ENCODE data around the gene NBPF1. TPM values are rescaled to one million over a fixed set of nuclear protein-coding genes. Genes with fewer than 3 reads are reported as not detected.
A peak's percentile ranks its signal among the peaks of the same experiment; 100 is the strongest.
"Not testable (repeated sequence)": the region's sequence is repeated elsewhere in the genome, so short reads cannot be mapped to it uniquely, and the experiment has no call there.

The NBPF1 gene
- total and polyA plus RNA-seq, 9 of the 15 experiments (the other 6 are each of a cell fraction or from before 2014, with no cell fraction given): 5.2 to 42.6 (median 24.1) TPM

DNA sequence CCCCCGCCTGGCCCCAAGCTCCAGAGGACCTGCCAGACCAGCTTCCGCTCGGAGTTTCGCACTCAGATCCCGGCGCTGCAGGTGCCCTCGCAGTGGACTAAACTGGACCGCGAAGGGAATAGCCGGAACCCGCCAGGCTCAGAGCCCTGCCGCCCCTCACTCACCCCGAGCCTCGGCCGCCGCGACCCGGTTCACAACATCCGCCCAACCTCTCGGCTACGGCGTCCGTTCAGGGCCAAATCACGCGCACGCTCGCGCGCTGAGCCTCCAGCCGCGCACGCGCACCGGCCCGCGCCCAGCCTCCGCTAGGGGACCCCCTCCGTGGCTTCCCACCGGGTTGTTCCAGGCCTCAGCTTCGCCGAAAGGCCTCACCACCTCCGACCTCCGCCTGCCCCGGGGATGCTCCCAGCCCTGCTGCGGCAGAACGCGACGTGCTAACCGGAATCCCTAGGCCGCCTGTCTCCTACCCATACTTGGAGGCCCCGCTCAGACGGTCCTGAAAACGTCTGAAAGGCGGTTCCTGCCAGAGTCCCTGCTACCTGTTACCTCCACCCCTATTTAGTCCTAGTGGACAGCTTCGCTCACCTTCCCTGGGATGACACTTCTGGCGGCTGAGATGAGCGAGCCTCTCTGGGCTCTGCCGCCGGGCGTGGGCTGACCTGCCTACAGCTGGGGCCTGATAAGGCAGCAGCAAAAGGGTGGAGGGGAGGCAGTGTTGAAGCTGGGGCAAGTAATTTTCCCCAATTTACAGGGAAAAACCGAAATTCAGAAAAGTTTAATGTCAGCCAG lies 31.3 kb upstream of the NBPF1 start (continued):
- TF ChIP-seq, protein P1, sequence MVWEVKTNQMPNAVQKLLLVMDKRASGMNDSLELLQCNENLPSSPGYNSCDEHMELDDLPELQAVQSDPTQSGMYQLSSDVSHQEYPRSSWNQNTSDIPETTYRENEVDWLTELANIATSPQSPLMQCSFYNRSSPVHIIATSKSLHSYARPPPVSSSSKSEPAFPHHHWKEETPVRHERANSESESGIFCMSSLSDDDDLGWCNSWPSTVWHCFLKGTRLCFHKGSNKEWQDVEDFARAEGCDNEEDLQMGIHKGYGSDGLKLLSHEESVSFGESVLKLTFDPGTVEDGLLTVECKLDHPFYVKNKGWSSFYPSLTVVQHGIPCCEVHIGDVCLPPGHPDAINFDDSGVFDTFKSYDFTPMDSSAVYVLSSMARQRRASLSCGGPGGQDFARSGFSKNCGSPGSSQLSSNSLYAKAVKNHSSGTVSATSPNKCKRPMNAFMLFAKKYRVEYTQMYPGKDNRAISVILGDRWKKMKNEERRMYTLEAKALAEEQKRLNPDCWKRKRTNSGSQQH (CRISPR knock-in tag; IDR thresholded peaks at IDR 0.05): peak; percentile 75; the same call in 1 of the 2 replicates
- TF ChIP-seq, protein P2, sequence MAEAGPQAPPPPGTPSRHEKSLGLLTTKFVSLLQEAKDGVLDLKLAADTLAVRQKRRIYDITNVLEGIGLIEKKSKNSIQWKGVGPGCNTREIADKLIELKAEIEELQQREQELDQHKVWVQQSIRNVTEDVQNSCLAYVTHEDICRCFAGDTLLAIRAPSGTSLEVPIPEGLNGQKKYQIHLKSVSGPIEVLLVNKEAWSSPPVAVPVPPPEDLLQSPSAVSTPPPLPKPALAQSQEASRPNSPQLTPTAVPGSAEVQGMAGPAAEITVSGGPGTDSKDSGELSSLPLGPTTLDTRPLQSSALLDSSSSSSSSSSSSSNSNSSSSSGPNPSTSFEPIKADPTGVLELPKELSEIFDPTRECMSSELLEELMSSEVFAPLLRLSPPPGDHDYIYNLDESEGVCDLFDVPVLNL (CRISPR knock-in tag; IDR thresholded peaks at IDR 0.05; ENCODE audit: low read depth): peak; percentile 90; the same call in 1 of the 2 replicates
- TF ChIP-seq NFIC (IDR thresholded peaks at IDR 0.05) (peak; percentile 70), MAFK (IDR thresholded peaks at IDR 0.05; ENCODE audit: low read length) (peak; percentile 12), MTA1 (IDR thresholded peaks at IDR 0.05; ENCODE audit: borderline replicate concordance) (0 out of 2 replicates have a peak, but pooled peaks have one; percentile 42), ZNF41 (CRISPR knock-in tag; conservative IDR thresholded peaks at IDR 0.05) (peak; percentile 78), ZBTB7A (IDR thresholded peaks at IDR 0.05; ENCODE audit: borderline replicate concordance, control insufficient read depth, low read depth, low read length) (peak; percentile 99), NR1H2 (CRISPR knock-in tag; IDR thresholded peaks at IDR 0.05) (peak; percentile 97; the same call in 1 of the 2 replicates), HNRNPK (IDR thresholded peaks at IDR 0.05; ENCODE audit: low read depth, low read length, poor library complexity, severe bottlenecking) (peak; percentile 86), FOXK2 (conservative IDR thresholded peaks at IDR 0.05 in 1 of 2, IDR thresholded peaks at IDR 0.05 in 1 of 2; ENCODE audit: low read depth in 2 of 2) (peak; percentile 84 to 87), HDAC8 (tag; IDR thresholded peaks at IDR 0.05) (peak; percentile 84; the same call in 1 of the 2 replicates), ZNF165 (CRISPR knock-in tag; IDR thresholded peaks at IDR 0.05; ENCODE audit: borderline replicate concordance) (peak; percentile 92)
- TF ChIP-seq, protein P3, sequence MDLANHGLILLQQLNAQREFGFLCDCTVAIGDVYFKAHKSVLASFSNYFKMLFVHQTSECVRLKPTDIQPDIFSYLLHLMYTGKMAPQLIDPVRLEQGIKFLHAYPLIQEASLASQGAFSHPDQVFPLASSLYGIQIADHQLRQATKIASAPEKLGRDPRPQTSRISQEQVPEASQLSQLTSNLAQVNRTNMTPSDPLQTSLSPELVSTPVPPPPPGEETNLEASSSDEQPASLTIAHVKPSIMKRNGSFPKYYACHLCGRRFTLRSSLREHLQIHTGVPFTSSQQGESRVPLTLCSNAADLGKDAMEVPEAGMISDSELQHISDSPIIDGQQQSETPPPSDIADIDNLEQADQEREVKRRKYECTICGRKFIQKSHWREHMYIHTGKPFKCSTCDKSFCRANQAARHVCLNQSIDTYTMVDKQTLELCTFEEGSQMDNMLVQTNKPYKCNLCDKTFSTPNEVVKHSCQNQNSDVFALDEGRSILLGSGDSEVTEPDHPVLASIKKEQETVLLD (IDR thresholded peaks at IDR 0.05): peak; percentile 94
- TF ChIP-seq, protein P4, sequence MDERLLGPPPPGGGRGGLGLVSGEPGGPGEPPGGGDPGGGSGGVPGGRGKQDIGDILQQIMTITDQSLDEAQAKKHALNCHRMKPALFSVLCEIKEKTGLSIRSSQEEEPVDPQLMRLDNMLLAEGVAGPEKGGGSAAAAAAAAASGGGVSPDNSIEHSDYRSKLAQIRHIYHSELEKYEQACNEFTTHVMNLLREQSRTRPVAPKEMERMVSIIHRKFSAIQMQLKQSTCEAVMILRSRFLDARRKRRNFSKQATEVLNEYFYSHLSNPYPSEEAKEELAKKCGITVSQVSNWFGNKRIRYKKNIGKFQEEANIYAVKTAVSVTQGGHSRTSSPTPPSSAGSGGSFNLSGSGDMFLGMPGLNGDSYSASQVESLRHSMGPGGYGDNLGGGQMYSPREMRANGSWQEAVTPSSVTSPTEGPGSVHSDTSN (CRISPR knock-in tag; IDR thresholded peaks at IDR 0.05; ENCODE audit: low read depth): not testable (repeated sequence)
- TF ChIP-seq, protein P4 (tag; conservative IDR thresholded peaks at IDR 0.05; ENCODE audit: low read depth): 0 out of 2 replicates have a peak, but pooled peaks have one; percentile 15
- TF ChIP-seq, protein P5, sequence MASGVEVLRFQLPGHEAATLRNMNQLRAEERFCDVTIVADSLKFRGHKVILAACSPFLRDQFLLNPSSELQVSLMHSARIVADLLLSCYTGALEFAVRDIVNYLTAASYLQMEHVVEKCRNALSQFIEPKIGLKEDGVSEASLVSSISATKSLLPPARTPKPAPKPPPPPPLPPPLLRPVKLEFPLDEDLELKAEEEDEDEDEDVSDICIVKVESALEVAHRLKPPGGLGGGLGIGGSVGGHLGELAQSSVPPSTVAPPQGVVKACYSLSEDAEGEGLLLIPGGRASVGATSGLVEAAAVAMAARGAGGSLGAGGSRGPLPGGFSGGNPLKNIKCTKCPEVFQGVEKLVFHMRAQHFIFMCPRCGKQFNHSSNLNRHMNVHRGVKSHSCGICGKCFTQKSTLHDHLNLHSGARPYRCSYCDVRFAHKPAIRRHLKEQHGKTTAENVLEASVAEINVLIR (CRISPR knock-in tag; IDR thresholded peaks at IDR 0.05): peak; percentile 7; the same call in 1 of the 2 replicates
